Stimulated activated CD4-positive, alpha-beta T cell treated with anti-CD3 and anti-CD28 coated beads, Interleukin-4, amount 100 ng/mL, for 1 hour (primary cell): ENCODE measurements around the gene CRYL1.

Experiments used
- DNase-seq: peaks from one replicate; pipeline ENCODE4 v3.0.0-alpha.2; 2020

Gene CRYL1

DNA sequence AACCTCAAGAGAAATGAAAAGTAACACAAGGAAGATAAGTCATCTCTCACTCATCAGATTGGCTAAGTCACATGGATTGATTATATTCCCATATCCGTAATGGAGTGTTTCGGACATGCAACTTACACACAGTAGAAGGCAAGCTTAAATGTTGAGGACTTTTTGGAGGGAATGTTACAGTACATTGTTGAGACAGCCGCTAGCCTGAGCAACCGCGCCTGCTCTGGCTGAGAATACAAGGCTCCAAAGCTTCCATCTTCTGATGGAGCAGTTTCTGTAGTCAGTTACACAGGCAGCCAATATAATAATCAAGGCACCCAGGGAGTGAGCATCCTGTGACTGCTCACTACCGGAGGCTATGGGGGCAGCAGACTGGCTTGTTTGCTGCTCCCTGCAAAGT, 1.0 kb upstream of the CRYL1 start:
- no peak for DNase-seq

DNA sequence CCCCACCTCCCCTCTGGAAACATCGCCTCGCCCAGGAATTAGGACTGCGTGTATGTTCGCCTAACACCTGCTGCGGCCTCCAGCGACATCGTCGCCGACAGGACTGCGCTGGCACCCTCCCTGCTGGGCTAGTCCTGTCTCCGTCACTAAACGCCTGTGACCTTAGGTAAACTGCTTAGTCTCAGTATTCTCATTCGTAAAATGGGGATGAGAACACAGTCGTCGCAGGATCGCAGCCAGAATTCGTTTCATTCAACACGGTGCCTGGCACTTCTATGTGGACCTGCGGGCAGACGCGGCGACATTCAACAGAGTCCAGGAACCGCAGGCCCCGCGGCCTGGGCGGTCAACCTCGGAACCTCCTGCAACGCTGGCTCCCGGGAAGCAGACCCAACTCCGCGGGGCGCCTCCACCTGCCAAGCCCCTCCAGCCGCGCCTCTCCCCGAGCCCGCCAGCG, 485 bp downstream of the CRYL1 start:
- peak; percentile 9 for DNase-seq

GRCh38 chr13:20521364-20522115, 4.1 kb downstream of the CRYL1 start:
- no peak for DNase-seq

DNA sequence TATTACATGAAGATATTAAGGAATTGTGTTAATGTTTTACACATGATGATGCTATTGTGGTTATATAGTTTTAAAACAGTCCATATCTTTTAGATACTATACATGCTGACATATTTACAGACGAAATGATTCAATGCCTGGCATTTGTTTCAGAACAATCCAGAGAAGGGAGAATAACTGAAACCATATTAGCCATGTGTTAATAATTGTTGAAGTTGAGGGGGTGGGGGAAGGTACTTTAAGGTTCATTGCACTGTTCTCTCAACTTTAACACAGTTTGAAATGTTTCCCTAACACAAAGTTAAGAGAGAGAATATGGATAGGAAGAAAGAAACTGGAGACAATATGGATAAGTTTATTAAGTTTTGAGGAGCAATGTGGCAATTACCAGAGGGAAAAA, 5.8 kb downstream of the CRYL1 start:
- no peak for DNase-seq

- no peak for DNase-seq
These were observed 7.0 kb downstream of the CRYL1 start for GRCh38 chr13:20518660-20519100.

DNA sequence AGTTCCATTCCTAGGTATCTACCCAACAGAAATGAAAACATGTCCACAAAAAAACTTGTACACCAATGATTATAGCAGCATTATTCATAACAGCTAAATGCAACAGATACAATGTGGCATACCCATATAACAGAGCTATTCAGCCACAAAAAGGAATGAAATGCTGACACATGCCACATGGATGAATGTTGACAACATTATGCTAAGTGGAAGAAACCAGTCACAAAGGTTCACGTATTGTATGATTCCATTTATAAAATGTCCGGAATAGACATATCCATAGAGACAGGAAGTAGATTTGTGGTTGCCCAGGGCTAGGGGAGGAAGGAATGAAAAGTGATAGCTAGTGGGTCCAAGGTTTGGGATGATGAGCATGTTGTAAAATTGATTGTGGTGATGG, 10.8 kb downstream of the CRYL1 start:
- no peak for DNase-seq

GRCh38 chr13:20513466-20513995, 12.1 kb downstream of the CRYL1 start:
- DNase-seq, result no peak

DNA sequence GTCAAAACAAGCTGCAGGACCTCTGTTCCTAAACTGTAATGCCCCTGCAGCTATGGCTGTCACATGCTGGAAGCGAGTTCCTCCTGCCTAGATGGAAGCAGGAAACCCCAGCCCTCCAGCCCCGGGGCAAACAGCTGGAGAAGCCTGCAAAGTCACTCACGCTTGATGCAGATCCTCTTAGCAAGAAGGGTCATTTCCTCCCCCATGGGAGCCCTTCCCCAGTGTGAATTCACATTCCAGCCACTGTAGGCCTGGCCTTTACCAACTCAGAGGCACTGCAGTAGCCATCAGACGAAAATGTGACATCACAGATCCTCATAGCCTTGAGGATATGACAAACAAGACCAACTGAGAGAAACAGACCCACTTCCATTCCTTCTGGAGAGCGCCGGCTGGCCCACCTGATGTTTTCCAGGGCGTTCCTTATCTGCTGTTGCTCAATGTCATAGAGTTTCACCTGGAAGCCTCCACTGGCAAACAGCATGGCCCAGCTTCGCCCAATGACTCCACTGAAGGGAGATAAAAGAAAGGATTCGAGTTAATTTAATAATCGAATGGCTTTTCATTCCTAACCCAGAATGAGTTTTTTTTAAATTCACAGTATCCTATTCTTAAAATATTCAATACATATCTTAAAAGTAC, 13.5 kb downstream of the CRYL1 start:
- no peak for DNase-seq

DNA sequence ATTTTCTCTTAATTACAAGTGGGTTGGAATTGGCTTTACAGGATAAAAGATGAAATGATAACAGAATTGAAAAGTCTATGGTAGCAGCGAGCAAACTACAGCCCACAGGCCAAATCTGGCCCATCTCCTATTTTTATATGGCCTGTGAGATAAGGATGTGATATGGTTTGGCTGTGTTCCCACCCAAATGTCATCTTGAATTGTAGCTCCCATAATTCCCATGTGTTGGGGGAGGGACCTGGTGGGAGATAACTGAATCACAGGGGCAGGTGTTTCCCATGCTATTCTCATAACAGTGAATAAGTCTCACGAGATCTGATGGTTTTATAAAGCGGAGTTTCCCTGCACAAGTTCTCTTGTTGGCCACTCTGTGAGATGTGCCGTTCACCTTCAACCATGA, 19.0 kb downstream of the CRYL1 start:
- DNase-seq, result no peak

DNA sequence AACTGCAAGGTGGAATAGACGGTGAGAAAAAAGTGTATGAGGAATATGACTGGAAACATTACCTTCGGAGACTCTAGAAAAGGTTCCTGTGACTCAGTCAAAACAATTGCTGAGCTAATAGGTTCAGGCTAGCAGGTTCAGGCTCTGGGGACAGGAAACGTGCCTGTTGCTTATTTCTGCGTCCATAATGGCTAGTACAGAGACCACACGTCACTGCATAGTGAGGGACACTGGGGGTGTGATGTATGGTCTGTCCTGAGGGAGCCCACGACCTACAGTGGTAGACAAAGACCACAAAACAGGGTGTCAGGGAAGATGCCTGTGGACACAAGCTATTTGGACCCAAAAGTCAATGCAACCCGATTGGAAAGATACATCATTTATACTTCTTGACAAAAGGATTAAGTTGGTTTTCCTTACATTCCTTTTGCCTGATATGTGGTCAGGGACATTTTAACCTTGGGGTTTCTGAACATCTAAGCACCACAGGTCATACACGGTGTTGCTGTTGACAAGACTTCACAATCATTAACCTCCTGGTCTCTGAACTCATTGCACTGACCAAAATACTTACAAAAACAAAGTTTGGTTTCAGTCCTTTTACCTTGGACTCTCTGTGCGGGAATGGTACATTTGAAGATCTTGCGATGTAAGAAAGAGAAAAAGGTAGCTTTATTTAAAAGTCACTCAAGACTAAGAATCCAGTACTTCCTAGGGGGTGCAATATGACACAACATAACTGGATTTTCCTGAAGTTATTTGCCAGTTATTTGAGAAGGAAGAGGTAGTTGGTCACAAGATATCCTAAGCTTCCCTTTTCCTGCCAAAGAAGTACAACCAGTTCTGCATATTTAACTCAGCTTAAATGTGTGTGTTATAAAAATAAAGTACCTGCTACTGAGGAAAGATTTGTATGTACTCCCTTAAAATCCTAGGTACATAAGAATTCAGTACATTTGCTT, 20.0 kb downstream of the CRYL1 start:
- DNase-seq, result no peak

DNA sequence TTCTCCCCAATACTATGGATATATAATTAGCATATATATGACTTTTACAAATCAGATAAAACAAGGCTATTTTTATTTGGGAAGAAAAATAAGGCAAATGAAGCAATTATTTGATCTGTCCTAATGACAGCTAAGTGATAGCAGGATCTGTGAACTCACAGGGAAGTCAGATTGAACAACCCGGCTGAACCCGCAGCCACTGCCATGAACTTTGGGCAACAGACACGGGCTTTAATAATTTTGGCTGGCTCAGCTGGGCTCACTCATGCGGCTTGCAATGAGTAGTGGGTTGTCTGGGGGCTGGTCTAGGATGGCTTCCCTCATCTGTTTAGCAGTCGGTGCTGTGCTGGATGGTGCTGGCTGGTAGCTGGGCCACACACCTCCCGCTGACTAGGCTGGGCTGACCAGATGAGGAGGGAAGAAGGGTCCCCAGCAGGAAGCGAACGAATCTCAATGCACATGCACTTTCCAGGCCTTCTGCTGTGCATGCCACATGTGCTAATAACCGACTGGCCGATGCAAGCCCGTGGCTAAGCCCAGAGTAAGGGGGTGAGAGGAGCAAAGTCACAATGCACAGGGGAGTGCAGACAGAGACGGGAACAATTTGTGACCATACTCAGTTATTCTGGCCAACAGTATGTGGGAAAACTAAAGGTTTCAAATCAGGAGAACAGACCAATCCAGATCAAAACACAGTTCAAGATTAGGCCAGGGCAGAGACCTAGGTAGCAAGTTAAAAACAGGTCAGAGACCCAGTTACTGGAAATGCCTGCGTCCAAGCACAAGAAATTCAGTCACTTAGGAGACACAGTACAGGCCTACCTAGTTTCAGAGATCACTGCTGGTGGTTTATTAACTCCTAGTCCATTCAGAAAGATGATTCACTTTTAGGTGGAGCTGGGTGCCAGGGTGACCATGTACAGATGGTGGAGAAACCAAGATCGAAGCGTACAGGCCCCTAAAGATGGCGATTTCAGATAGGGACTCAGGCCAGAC, 22.3 kb downstream of the CRYL1 start:
- no peak for DNase-seq

DNA sequence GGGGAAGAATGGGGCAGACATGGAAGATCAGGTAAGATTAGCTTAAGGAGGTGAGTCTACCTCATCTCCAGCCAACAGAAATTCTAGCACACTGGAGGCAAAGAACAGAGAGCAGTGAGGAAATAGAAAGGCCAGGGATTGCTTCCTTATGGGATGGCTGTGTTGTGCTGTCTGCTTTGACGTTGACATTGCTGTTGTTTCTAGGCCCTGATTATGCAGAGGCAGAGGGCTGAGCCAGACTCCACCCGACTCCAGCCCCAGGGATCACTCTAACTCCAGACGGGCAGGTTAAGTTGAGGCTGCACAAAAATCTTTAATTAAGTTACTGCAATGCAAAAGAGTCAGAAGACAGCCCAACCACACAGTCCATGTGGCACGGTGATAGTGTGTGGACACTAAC, 24.1 kb downstream of the CRYL1 start:
- DNase-seq, result no peak

- DNase-seq, result no peak
These were observed 24.5 kb downstream of the CRYL1 start for GRCh38 chr13:20501120-20501519.

- no peak for DNase-seq
These were observed 25.7 kb downstream of the CRYL1 start for GRCh38 chr13:20499986-20500385.

DNA sequence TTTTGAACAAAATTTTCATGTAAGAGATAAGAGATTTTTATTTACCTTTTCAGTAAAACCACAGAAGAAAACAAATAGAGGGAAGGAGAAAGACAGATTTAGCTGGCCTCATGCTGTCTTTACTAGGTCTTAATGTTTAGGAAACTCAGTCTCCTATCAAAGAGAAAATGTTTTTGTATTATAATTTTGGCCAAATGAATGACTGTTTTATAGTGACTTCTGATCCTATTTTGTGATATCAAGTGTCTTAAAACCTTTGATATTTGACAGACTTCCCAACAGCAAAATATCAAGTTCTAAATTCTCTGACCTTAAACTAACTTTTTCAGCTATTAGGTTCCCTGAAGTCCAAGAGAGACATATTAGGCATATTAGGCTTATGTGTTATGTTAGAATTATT, 27.0 kb downstream of the CRYL1 start:
- DNase-seq, result no peak

GRCh38 chr13:20498129-20498528, 27.5 kb downstream of the CRYL1 start:
- no peak for DNase-seq

- no peak for DNase-seq
These were observed 28.5 kb downstream of the CRYL1 start for GRCh38 chr13:20497006-20497775.

- peak; percentile 39 for DNase-seq
These were observed 30.3 kb downstream of the CRYL1 start for GRCh38 chr13:20495087-20496023.

- DNase-seq, result no peak
These were observed 31.0 kb downstream of the CRYL1 start for GRCh38 chr13:20494656-20495055.

DNA sequence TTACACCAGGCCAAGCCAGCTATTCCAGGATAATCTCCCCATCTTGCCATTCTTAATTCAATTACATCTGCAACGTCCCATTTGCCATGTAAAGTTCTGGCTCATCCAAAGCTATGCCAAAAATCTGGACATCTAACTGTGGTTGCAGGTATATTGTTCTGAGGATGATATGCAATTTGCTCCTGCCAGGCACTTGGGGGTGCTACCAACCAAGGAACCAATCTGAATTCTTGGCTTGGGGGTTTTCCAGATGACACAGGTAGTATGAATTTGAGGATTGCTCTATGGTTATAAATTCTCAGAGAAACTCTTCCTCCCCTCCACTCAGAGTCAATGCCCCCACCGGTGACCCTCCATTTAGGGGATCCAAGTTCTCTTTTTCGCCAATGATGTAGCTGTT, 33.0 kb downstream of the CRYL1 start:
- DNase-seq, result peak; percentile 66
